Endothelial cell of hepatic sinusoid (primary cell): ENCODE results near the gene TPRN.

Source experiments
- in situ Hi-C: cut with HindIII; loops from 2 replicates; pipeline ENCODE4 v1.10.0; 2017; ENCODE audit warnings: low sequenced_read_pairs

Gene TPRN

GRCh38 chr9:137148242-137148641 is 52.3 kb downstream of the TPRN start:
- in situ Hi-C loops: no loop called here

GRCh38 chr9:137147793-137148160 is 52.8 kb downstream of the TPRN start:
- in situ Hi-C loops: no loop called here

GRCh38 chr9:137147091-137147792 is 53.3 kb downstream of the TPRN start:
- in situ Hi-C loops: no loop called here

GRCh38 chr9:137146527-137146918 is 54.0 kb downstream of the TPRN start:
- in situ Hi-C loops: no loop called here

- in situ Hi-C loops: no loop called here
Observed at GRCh38 chr9:137145731-137146526, 54.6 kb downstream of the TPRN start.

- in situ Hi-C loops: no loop called here
Observed at GRCh38 chr9:137143459-137143858, 57.1 kb downstream of the TPRN start.

GRCh38 chr9:137141976-137142936 is 58.3 kb downstream of the TPRN start:
- in situ Hi-C loops: no loop called here
